Activated B cell treated with CpG ODN at 0.5 μM for 24 hours (primary cell): Measurements from ENCODE around the gene ZBTB7A. TPM values are rescaled to one million over a fixed set of nuclear protein-coding genes. Genes with fewer than 3 reads are reported as not detected.
"Not testable (repeated sequence)": the region's sequence is repeated elsewhere in the genome, so short reads cannot be mapped to it uniquely, and the experiment has no call there.

ENCODE experiments used
- ATAC-seq: fragments of 200-7000 bp; cut with Tn5 transposase; one replicate; pipeline ENCODE4 v1.10.0; 2021; ENCODE audit warnings: low read depth, mild to moderate bottlenecking, moderate library complexity
- CTCF ChIA-PET: fragments of 350-600 bp; sonication (Branson Sonifier 250); formaldehyde crosslinking; loops from one replicate; lab custom pipeline; 2021; ENCODE audit warnings: antibody characterized with exemption; lab: Charles Lee
- POLR2A ChIA-PET: fragments of 350-600 bp; sonication (Branson Sonifier 250); formaldehyde crosslinking; loops from one replicate; lab custom pipeline; 2021; ENCODE audit warnings: antibody characterized with exemption; lab: Charles Lee
- DNase-seq: peaks from one replicate; pipeline ENCODE4 v3.0.0; 2022
- H3K27ac Mint-ChIP-seq: one replicate; pipeline ENCODE4 v1.8.0; 2020; ENCODE audit warnings: mixed read lengths
- H3K27me3 Mint-ChIP-seq: one replicate; pipeline ENCODE4 v1.8.0; 2021; ENCODE audit warnings: mixed read lengths
- H3K36me3 Mint-ChIP-seq: one replicate; pipeline ENCODE4 v1.8.0; 2021; ENCODE audit warnings: low read depth, mixed read lengths
- H3K4me1 Mint-ChIP-seq: one replicate; pipeline ENCODE4 v1.8.0; 2021; ENCODE audit warnings: mixed read lengths
- H3K4me3 Mint-ChIP-seq: one replicate; pipeline ENCODE4 v1.8.0; 2020; ENCODE audit warnings: mild to moderate bottlenecking, mixed read lengths
- H3K9me3 Mint-ChIP-seq: one replicate; pipeline ENCODE4 v1.8.0; 2020; ENCODE audit warnings: mixed read lengths
- CTCF ChIP-seq: fragments of 200-600 bp; IDR thresholded peaks from one replicate; pipeline ENCODE4 v1.8.0; 2022; ENCODE audit warnings: antibody characterized with exemption, mild to moderate bottlenecking
- intact Hi-C: fragments of 100-400 bp; cut with micrococcal nuclease; formaldehyde crosslinking; loops from one replicate; pipeline ENCODE4 v1.15.1; 2024
- total RNA-seq: library from RNA; stranded (reverse); gene quantifications from 2 replicates; pipeline ENCODE4 v1.2.3, GENCODE V29; 2022

Gene ZBTB7A
- total RNA-seq, 1 donor from 2014 or later, result 49.2 TPM

GRCh38 chr19:4013886-4014540 lies 52.7 kb downstream of the ZBTB7A start:
- no peak for ATAC-seq
- TF ChIP-seq CTCF, result no peak
- DNase-seq, result no peak
- H3K27ac Mint-ChIP-seq, result no peak overlapping the region
- H3K36me3 Mint-ChIP-seq, result peaks cover 36% of the 10 kb centered on the region
- POLR2A ChIA-PET, result no interaction called here
- CTCF ChIA-PET, result no interaction called here
- no peaks in the 10 kb centered on the region for H3K27me3 Mint-ChIP-seq
- H3K9me3 Mint-ChIP-seq, result no peaks in the 10 kb centered on the region
- H3K4me3 Mint-ChIP-seq, result no peak overlapping the region
- intact Hi-C loops, result no loop called here
- H3K4me1 Mint-ChIP-seq, result peaks cover 35% of the 10 kb centered on the region

- peaks cover 40% of the 10 kb centered on the region for H3K4me1 Mint-ChIP-seq
- POLR2A ChIA-PET, result interaction anchor here (1.0 kb wide), 1 partner anchor 29 kb away, joined by 3 read pairs; no protein-coding TSS in a partner anchor
- no peaks in the 10 kb centered on the region for H3K27me3 Mint-ChIP-seq
- no peak overlapping the region for H3K4me3 Mint-ChIP-seq
- ATAC-seq (no peak), DNase-seq (no peak)
- H3K9me3 Mint-ChIP-seq, result no peaks in the 10 kb centered on the region
- TF ChIP-seq CTCF, result no peak
- CTCF ChIA-PET, result interaction anchor here (1.0 kb wide), 1 partner anchor 127 kb away, joined by 3 read pairs; no protein-coding TSS in a partner anchor
- H3K27ac Mint-ChIP-seq, result no peak overlapping the region
- intact Hi-C loops, result no loop called here
- peaks cover 32% of the 10 kb centered on the region for H3K36me3 Mint-ChIP-seq
These were observed 53.6 kb downstream of the ZBTB7A start for GRCh38 chr19:4012975-4013634.

GRCh38 chr19:4012092-4012974 lies 54.4 kb downstream of the ZBTB7A start:
- intact Hi-C loops, result no loop called here
- peaks cover 31% of the 10 kb centered on the region for H3K36me3 Mint-ChIP-seq
- TF ChIP-seq CTCF, result no peak
- H3K27me3 Mint-ChIP-seq, result no peaks in the 10 kb centered on the region
- no peak overlapping the region for H3K4me3 Mint-ChIP-seq
- POLR2A ChIA-PET, result interaction anchor here (0.5 to 1.0 kb wide), 2 partner anchors 22 to 29 kb away, joined by 3 read pairs; no protein-coding TSS in a partner anchor
- ATAC-seq (no peak), DNase-seq (no peak)
- peaks cover 40% of the 10 kb centered on the region for H3K4me1 Mint-ChIP-seq
- CTCF ChIA-PET, result interaction anchor here (1.0 kb wide), 1 partner anchor 128 kb away, joined by 3 read pairs; no protein-coding TSS in a partner anchor
- H3K9me3 Mint-ChIP-seq, result no peaks in the 10 kb centered on the region
- H3K27ac Mint-ChIP-seq, result peak overlapping the region; percentile 41

GRCh38 chr19:4011430-4011829 lies 55.3 kb downstream of the ZBTB7A start:
- H3K27me3 Mint-ChIP-seq, DNase-seq, CTCF ChIA-PET, H3K27ac Mint-ChIP-seq, POLR2A ChIA-PET, H3K9me3 Mint-ChIP-seq, H3K4me3 Mint-ChIP-seq, intact Hi-C loops, ATAC-seq: not testable (repeated sequence)
- Mint-ChIP-seq H3K36me3 (peaks cover 28% of the 10 kb centered on the region), H3K4me1 (peaks cover 44% of the 10 kb centered on the region)

GRCh38 chr19:4010808-4011110 lies 55.9 kb downstream of the ZBTB7A start:
- H3K4me3 Mint-ChIP-seq, result no peak overlapping the region
- intact Hi-C loops, result no loop called here
- no peak for TF ChIP-seq CTCF
- no peaks in the 10 kb centered on the region for H3K27me3 Mint-ChIP-seq
- DNase-seq (no peak), ATAC-seq (no peak)
- H3K36me3 Mint-ChIP-seq, result peaks cover 26% of the 10 kb centered on the region
- POLR2A ChIA-PET, result no interaction called here
- no peaks in the 10 kb centered on the region for H3K9me3 Mint-ChIP-seq
- CTCF ChIA-PET, result interaction anchor here (1.5 kb wide), 1 partner anchor 25 kb away, joined by 5 read pairs; the partner anchor contains the start of gene EEF2
- H3K4me1 Mint-ChIP-seq, result peaks cover 44% of the 10 kb centered on the region
- no peak overlapping the region for H3K27ac Mint-ChIP-seq
